Measurements from ENCODE around the gene ADAM33.

ADAM33 gene

GRCh38 chr20:3702611-3703391 is 21.0 kb upstream of the ADAM33 start:
- H2BK120ac ChIP-seq (ENCODE audit: insufficient read depth, low read length, poor library complexity), result no peak overlapping the region
- H3K18ac ChIP-seq (ENCODE audit: low read length), result no peak overlapping the region
- H4K91ac ChIP-seq (ENCODE audit: low read depth, low read length), result no peak overlapping the region
- H3K9ac ChIP-seq (ENCODE audit: low read length), result no peak overlapping the region
- no peak overlapping the region for H2AFZ ChIP-seq (ENCODE audit: insufficient read depth, low read length, poor library complexity)
- no peak overlapping the region for H4K8ac ChIP-seq (ENCODE audit: low read depth, low read length)
- WGBS (ENCODE audit: extremely low coverage, insufficient coverage, insufficient read length), result no CpG with 5 or more reads among the region's 11 CpGs
- H3K4ac ChIP-seq (ENCODE audit: low read depth, low read length), result no peak overlapping the region
- H3K27ac ChIP-seq (ENCODE audit: low read depth, low read length), result no peak overlapping the region
- H3K4me2 ChIP-seq (ENCODE audit: low read length), result no peak overlapping the region
- H3K79me1 ChIP-seq (ENCODE audit: low read length), result no peaks in the 10 kb centered on the region
- H3K9me3 ChIP-seq (ENCODE audit: insufficient read depth, low read depth, low read length), result peaks cover 4% of the 10 kb centered on the region
- no peak overlapping the region for H2BK12ac ChIP-seq (ENCODE audit: low read length)
- H3K4me3 ChIP-seq (ENCODE audit: low read depth, low read length), result no peak overlapping the region
- no peaks in the 10 kb centered on the region for H3K36me3 ChIP-seq (ENCODE audit: control insufficient read depth in 1 of 2, insufficient read depth in 2 of 2, low read length in 2 of 2)
- no peak overlapping the region for H3K23ac ChIP-seq (ENCODE audit: low read length)
- no peak overlapping the region for H2BK5ac ChIP-seq (ENCODE audit: low read depth, low read length, poor library complexity)
- H2AK5ac ChIP-seq (ENCODE audit: low read length), result no peak overlapping the region
- no peak overlapping the region for H3K14ac ChIP-seq (ENCODE audit: low read length)
- DNase-seq, result no peak
- no peaks in the 10 kb centered on the region for H3K79me2 ChIP-seq (ENCODE audit: control insufficient read depth, insufficient read depth, low read length, poor library complexity)
- H3K4me1 ChIP-seq (ENCODE audit: control insufficient read depth in 1 of 2, insufficient read depth in 2 of 2, low read length in 2 of 2), result peaks cover 2 to 5% of the 10 kb centered on the region in 2 experiments
- no peak overlapping the region for H4K12ac ChIP-seq (ENCODE audit: low read depth, low read length)
- H3K27me3 ChIP-seq (ENCODE audit: insufficient read depth, low read length), result no peaks in the 10 kb centered on the region

- Histone ChIP-seq H3K4me3 (ENCODE audit: low read depth, low read length) (no peak overlapping the region), H3K27ac (ENCODE audit: low read depth, low read length) (no peak overlapping the region), H4K8ac (ENCODE audit: low read depth, low read length) (no peak overlapping the region), H2AK5ac (ENCODE audit: low read length) (no peak overlapping the region), H3K4me2 (ENCODE audit: low read length) (no peak overlapping the region), H2BK12ac (ENCODE audit: low read length) (no peak overlapping the region), H4K12ac (ENCODE audit: low read depth, low read length) (no peak overlapping the region), H2AFZ (ENCODE audit: insufficient read depth, low read length, poor library complexity) (no peak overlapping the region), H3K27me3 (ENCODE audit: insufficient read depth, low read length) (no peaks in the 10 kb centered on the region), H3K23ac (ENCODE audit: low read length) (no peak overlapping the region), H3K14ac (ENCODE audit: low read length) (no peak overlapping the region), H3K79me2 (ENCODE audit: control insufficient read depth, insufficient read depth, low read length, poor library complexity) (no peaks in the 10 kb centered on the region), H2BK5ac (ENCODE audit: low read depth, low read length, poor library complexity) (no peak overlapping the region), H3K4ac (ENCODE audit: low read depth, low read length) (no peak overlapping the region), H4K91ac (ENCODE audit: low read depth, low read length) (no peak overlapping the region), H3K18ac (ENCODE audit: low read length) (no peak overlapping the region), H3K9me3 (ENCODE audit: insufficient read depth, low read depth, low read length) (peaks cover 4% of the 10 kb centered on the region), H3K79me1 (ENCODE audit: low read length) (no peaks in the 10 kb centered on the region), H3K36me3 (ENCODE audit: control insufficient read depth in 1 of 2, insufficient read depth in 2 of 2, low read length in 2 of 2) (no peaks in the 10 kb centered on the region), H3K4me1 (ENCODE audit: control insufficient read depth in 1 of 2, insufficient read depth in 2 of 2, low read length in 2 of 2) (peaks cover 10 to 14% of the 10 kb centered on the region in 2 experiments), H3K9ac (ENCODE audit: low read length) (no peak overlapping the region), H2BK120ac (ENCODE audit: insufficient read depth, low read length, poor library complexity) (no peak overlapping the region)
- no CpG with 5 or more reads among the region's 13 CpGs for WGBS (ENCODE audit: extremely low coverage, insufficient coverage, insufficient read length)
- no peak for DNase-seq
Observed at GRCh38 chr20:3701061-3701998, 19.5 kb upstream of the ADAM33 start.

GRCh38 chr20:3699037-3699436 is 17.2 kb upstream of the ADAM33 start:
- Histone ChIP-seq H3K9ac (ENCODE audit: low read length) (no peak overlapping the region), H2BK5ac (ENCODE audit: low read depth, low read length, poor library complexity) (no peak overlapping the region), H3K27me3 (ENCODE audit: insufficient read depth, low read length) (no peaks in the 10 kb centered on the region), H3K4me3 (ENCODE audit: low read depth, low read length) (no peak overlapping the region), H2BK12ac (ENCODE audit: low read length) (no peak overlapping the region), H3K4me2 (ENCODE audit: low read length) (no peak overlapping the region), H3K18ac (ENCODE audit: low read length) (no peak overlapping the region), H3K79me1 (ENCODE audit: low read length) (no peaks in the 10 kb centered on the region), H3K36me3 (ENCODE audit: control insufficient read depth in 1 of 2, insufficient read depth in 2 of 2, low read length in 2 of 2) (no peaks in the 10 kb centered on the region), H3K27ac (ENCODE audit: low read depth, low read length) (no peak overlapping the region), H2AK5ac (ENCODE audit: low read length) (no peak overlapping the region), H3K79me2 (ENCODE audit: control insufficient read depth, insufficient read depth, low read length, poor library complexity) (no peaks in the 10 kb centered on the region), H4K91ac (ENCODE audit: low read depth, low read length) (no peak overlapping the region), H2BK120ac (ENCODE audit: insufficient read depth, low read length, poor library complexity) (no peak overlapping the region), H3K14ac (ENCODE audit: low read length) (no peak overlapping the region), H4K8ac (ENCODE audit: low read depth, low read length) (no peak overlapping the region), H3K4ac (ENCODE audit: low read depth, low read length) (no peak overlapping the region), H3K4me1 (ENCODE audit: control insufficient read depth in 1 of 2, insufficient read depth in 2 of 2, low read length in 2 of 2) (peaks cover 10 to 14% of the 10 kb centered on the region in 2 experiments), H4K12ac (ENCODE audit: low read depth, low read length) (no peak overlapping the region), H3K23ac (ENCODE audit: low read length) (no peak overlapping the region), H2AFZ (ENCODE audit: insufficient read depth, low read length, poor library complexity) (no peak overlapping the region), H3K9me3 (ENCODE audit: insufficient read depth, low read depth, low read length) (peaks cover 4% of the 10 kb centered on the region)
- whole genome bisulfite sequencing (ENCODE audit: extremely low coverage, insufficient coverage, insufficient read length), result no CpG with 5 or more reads among the region's 16 CpGs
- no peak for DNase-seq

- Histone ChIP-seq H3K36me3 (ENCODE audit: control insufficient read depth in 1 of 2, insufficient read depth in 2 of 2, low read length in 2 of 2) (no peaks in the 10 kb centered on the region), H4K8ac (ENCODE audit: low read depth, low read length) (no peak overlapping the region), H3K4me2 (ENCODE audit: low read length) (no peak overlapping the region), H3K23ac (ENCODE audit: low read length) (no peak overlapping the region), H3K79me2 (ENCODE audit: control insufficient read depth, insufficient read depth, low read length, poor library complexity) (no peaks in the 10 kb centered on the region), H2BK12ac (ENCODE audit: low read length) (no peak overlapping the region), H3K4ac (ENCODE audit: low read depth, low read length) (no peak overlapping the region), H3K14ac (ENCODE audit: low read length) (no peak overlapping the region), H3K27ac (ENCODE audit: low read depth, low read length) (no peak overlapping the region), H3K9ac (ENCODE audit: low read length) (no peak overlapping the region), H4K91ac (ENCODE audit: low read depth, low read length) (no peak overlapping the region), H4K12ac (ENCODE audit: low read depth, low read length) (no peak overlapping the region), H3K9me3 (ENCODE audit: insufficient read depth, low read depth, low read length) (peaks cover 4% of the 10 kb centered on the region), H3K4me1 (ENCODE audit: control insufficient read depth in 1 of 2, insufficient read depth in 2 of 2, low read length in 2 of 2) (peaks cover 10 to 14% of the 10 kb centered on the region in 2 experiments), H2BK120ac (ENCODE audit: insufficient read depth, low read length, poor library complexity) (no peak overlapping the region), H2BK5ac (ENCODE audit: low read depth, low read length, poor library complexity) (no peak overlapping the region), H3K18ac (ENCODE audit: low read length) (no peak overlapping the region), H3K79me1 (ENCODE audit: low read length) (no peaks in the 10 kb centered on the region), H2AK5ac (ENCODE audit: low read length) (no peak overlapping the region), H3K27me3 (ENCODE audit: insufficient read depth, low read length) (no peaks in the 10 kb centered on the region), H3K4me3 (ENCODE audit: low read depth, low read length) (no peak overlapping the region), H2AFZ (ENCODE audit: insufficient read depth, low read length, poor library complexity) (no peak overlapping the region)
- DNase-seq, result no peak
- WGBS (ENCODE audit: extremely low coverage, insufficient coverage, insufficient read length), result no CpG with 5 or more reads among the region's 6 CpGs
Observed at GRCh38 chr20:3698591-3699001, 16.8 kb upstream of the ADAM33 start.

Measured in trophoblast cell (in vitro differentiated cells and primary cell).